Uterus (tissue), 4 donors: ENCODE results near the gene WTIP. TPM values are rescaled to one million over a fixed set of nuclear protein-coding genes. Genes with fewer than 3 reads are reported as not detected.
"Not testable (repeated sequence)": the region's sequence is repeated elsewhere in the genome, so short reads cannot be mapped to it uniquely, and the experiment has no call there.

ENCODE experiments used
- DNase-seq, 2 donors: peaks; one replicate each; pipeline ENCODE4 v3.0.0-alpha.2; 2019 to 2020
- H3K27ac ChIP-seq, 2 donors: fragments of 200-600 bp; sonication (generic); 1 replicate in 1 of 2; 2 replicates in 1 of 2; pipeline ENCODE4 v1.5.1; 2016 to 2018
- H3K27me3 ChIP-seq, 2 donors: fragments of 200-600 bp; sonication (generic); one replicate each; pipeline ENCODE4 v1.5.1; 2018 to 2019; ENCODE audit warnings: control low read depth in 1 of 2
- H3K36me3 ChIP-seq, 2 donors: fragments of 200-600 bp; sonication (generic); one replicate each; pipeline ENCODE4 v1.5.1; 2019; ENCODE audit warnings: control low read depth in 1 of 2
- H3K4me1 ChIP-seq, 2 donors: fragments of 200-600 bp; sonication (generic); one replicate each; pipeline ENCODE4 v1.5.1; 2018 to 2019; ENCODE audit warnings: control low read depth in 1 of 2
- H3K4me3 ChIP-seq, 2 donors: fragments of 200-600 bp; sonication (generic); 1 replicate in 1 of 2; 2 replicates in 1 of 2; pipeline ENCODE4 v1.5.1; 2018 to 2019; ENCODE audit warnings: mild to moderate bottlenecking in 1 of 2
- H3K9me3 ChIP-seq, 2 donors: fragments of 200-600 bp; sonication (generic); one replicate each; pipeline ENCODE4 v1.5.1; 2019; ENCODE audit warnings: control low read depth in 1 of 2
- POLR2A ChIP-seq, 2 donors: fragments of 450-650 bp; IDR thresholded peaks; one replicate each; pipeline ENCODE4 v1.6.1; 2016; ENCODE audit warnings: antibody characterized with exemption in 2 of 2, mild to moderate bottlenecking in 1 of 2, moderate library complexity in 1 of 2
- intact Hi-C: fragments of 100-400 bp; cut with DNase I; formaldehyde crosslinking; loops from one replicate; pipeline ENCODE4 v1.15.1; 2023; ENCODE audit warnings: low total_unique reads
- total RNA-seq, 4 donors: library from RNA; depleted of rRNA in 3 of 4; stranded (reverse); fragments of >200 nt in 3 of 4; gene quantifications; one replicate each; pipeline versions ENCODE4 v1.1.0 to v1.2.4, GENCODE V29; 2014 to 2023
- TF ChIP-seq, protein P1 (sequence below), 4 experiments: fragments of 200-600 bp in 2 of 4; fragments of 450-650 bp in 2 of 4; sonication (generic) in 2 of 4; IDR thresholded peaks; one replicate each; pipeline ENCODE4 v1.5.1; 2016 to 2019; ENCODE audit warnings: antibody characterized with exemption in 4 of 4, mild to moderate bottlenecking in 2 of 4, moderate library complexity in 1 of 4
- donor health status: DM: yes; HTN: yes; CAD: no.

WTIP gene
- total RNA-seq, 4 donors from 2014 or later: 5.9 to 38.0 (median 19.3) TPM

DNA sequence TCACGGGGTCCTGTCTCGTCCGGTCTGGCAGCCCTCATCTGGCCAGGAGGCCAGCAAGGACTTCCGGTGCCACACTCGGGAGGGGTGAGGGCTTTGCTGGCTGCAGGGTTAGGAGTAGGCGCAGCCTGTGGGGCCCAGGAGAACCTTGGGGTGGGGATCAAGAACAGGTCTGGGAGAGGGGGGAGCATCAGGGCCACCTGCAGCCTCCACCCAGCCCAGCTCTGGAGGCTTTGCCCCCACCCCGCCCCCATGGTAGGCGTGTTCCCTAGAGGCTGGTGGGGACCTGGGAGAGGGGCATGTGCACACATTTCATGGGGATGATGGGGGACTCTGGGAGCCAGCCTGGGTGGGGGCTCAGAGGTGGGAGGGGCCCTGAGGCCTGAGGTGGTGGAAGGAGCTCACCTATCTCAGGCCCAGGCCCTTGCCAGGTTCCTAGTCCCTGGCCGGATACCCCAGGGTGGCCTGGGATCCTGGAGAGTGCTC lies 23.3 kb downstream of the WTIP start:
- DNase-seq: no peak
- H3K27me3 ChIP-seq: no peaks in the 10 kb centered on the region
- H3K9me3 ChIP-seq: no peaks in the 10 kb centered on the region
- H3K4me1 ChIP-seq: no peaks in the 10 kb centered on the region
- no peak overlapping the region for H3K4me3 ChIP-seq
- H3K36me3 ChIP-seq: no peaks in the 10 kb centered on the region
- intact Hi-C loops: no loop called here
- no peak overlapping the region for H3K27ac ChIP-seq
- TF ChIP-seq, protein P1, sequence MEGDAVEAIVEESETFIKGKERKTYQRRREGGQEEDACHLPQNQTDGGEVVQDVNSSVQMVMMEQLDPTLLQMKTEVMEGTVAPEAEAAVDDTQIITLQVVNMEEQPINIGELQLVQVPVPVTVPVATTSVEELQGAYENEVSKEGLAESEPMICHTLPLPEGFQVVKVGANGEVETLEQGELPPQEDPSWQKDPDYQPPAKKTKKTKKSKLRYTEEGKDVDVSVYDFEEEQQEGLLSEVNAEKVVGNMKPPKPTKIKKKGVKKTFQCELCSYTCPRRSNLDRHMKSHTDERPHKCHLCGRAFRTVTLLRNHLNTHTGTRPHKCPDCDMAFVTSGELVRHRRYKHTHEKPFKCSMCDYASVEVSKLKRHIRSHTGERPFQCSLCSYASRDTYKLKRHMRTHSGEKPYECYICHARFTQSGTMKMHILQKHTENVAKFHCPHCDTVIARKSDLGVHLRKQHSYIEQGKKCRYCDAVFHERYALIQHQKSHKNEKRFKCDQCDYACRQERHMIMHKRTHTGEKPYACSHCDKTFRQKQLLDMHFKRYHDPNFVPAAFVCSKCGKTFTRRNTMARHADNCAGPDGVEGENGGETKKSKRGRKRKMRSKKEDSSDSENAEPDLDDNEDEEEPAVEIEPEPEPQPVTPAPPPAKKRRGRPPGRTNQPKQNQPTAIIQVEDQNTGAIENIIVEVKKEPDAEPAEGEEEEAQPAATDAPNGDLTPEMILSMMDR (IDR thresholded peaks at IDR 0.05): no peak
- no peak for TF ChIP-seq POLR2A (IDR thresholded peaks at IDR 0.05)

DNA sequence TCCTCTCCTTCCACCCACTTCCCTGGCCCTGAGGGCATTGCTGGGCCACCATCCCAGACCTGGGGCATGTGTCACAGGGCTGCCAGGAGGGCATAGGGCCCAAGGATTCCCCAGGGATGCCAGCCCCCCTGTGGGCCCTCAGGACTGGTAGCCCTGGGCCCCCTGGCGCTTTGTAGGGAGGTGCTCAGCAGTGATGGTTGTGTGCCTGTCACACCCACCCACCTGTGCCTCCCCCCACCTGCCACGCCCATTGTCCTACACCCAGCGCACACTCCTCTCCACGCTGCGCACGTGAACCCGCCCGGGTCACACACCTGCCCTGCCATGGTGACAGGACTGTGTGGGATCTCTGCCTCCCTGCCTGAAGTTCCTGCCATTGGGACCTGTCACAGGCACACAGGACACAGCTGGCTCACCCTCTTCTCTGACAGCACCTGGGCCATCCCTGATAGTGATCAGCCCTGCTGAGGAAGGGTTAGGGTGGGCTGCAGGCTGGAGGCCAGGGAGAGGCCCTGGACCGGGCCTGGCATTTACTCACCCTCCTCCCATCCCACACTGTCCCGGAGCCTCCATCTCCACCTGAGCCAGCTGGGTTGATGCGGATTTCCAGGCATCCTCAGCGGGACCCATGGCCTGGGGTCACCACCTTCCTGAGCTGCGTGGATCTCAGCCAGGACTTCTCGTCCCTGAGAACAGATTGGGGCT lies 23.9 kb downstream of the WTIP start:
- no peak for DNase-seq
- Histone ChIP-seq H3K4me1 (no peaks in the 10 kb centered on the region), H3K27ac (no peak overlapping the region), H3K9me3 (no peaks in the 10 kb centered on the region), H3K27me3 (no peaks in the 10 kb centered on the region), H3K4me3 (no peak overlapping the region), H3K36me3 (no peaks in the 10 kb centered on the region)
- intact Hi-C loops: no loop called here
- TF ChIP-seq POLR2A (IDR thresholded peaks at IDR 0.05): no peak
- TF ChIP-seq, protein P1 (IDR thresholded peaks at IDR 0.05): no peak

DNA sequence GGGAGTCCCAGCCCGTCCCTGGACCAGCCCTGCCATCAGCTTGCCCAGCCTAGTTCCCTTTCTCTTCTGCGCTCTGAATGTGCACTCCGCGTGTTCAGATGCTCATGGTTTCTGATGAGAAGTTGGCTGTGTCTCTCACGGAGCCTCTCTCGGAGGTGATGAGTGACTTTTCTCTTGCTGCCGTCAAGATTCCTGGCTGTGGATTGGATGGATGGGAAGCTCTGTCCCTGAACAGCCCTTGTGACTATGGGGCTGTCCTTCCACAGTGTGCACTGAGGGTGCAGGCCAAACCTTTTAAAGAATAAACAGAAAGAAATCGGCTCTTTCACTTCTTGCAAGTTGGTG lies 24.4 kb downstream of the WTIP start:
- DNase-seq: no peak
- intact Hi-C loops: no loop called here
- Histone ChIP-seq H3K27ac (no peak overlapping the region), H3K36me3 (no peaks in the 10 kb centered on the region), H3K27me3 (no peaks in the 10 kb centered on the region), H3K4me3 (no peak overlapping the region), H3K4me1 (no peaks in the 10 kb centered on the region), H3K9me3 (no peaks in the 10 kb centered on the region)
- TF ChIP-seq, protein P1 (IDR thresholded peaks at IDR 0.05): no peak
- no peak for TF ChIP-seq POLR2A (IDR thresholded peaks at IDR 0.05)

- Histone ChIP-seq H3K9me3 (no peaks in the 10 kb centered on the region), H3K27me3 (no peaks in the 10 kb centered on the region), H3K36me3 (no peaks in the 10 kb centered on the region), H3K4me1 (no peaks in the 10 kb centered on the region), H3K4me3 (no peak overlapping the region), H3K27ac (no peak overlapping the region)
- intact Hi-C loops: no loop called here
- no peak for DNase-seq
- TF ChIP-seq POLR2A (IDR thresholded peaks at IDR 0.05): no peak
- TF ChIP-seq, protein P1 (IDR thresholded peaks at IDR 0.05): no peak
Measured at GRCh38 chr19:34507414-34508067, 26.0 kb downstream of the WTIP start.

- Histone ChIP-seq H3K27ac (no peak overlapping the region), H3K9me3 (no peaks in the 10 kb centered on the region), H3K27me3 (no peaks in the 10 kb centered on the region), H3K4me3 (no peak overlapping the region), H3K4me1 (no peaks in the 10 kb centered on the region), H3K36me3 (no peaks in the 10 kb centered on the region)
- no peak for DNase-seq
- intact Hi-C loops: no loop called here
- TF ChIP-seq POLR2A (IDR thresholded peaks at IDR 0.05): no peak
- TF ChIP-seq, protein P1 (IDR thresholded peaks at IDR 0.05): no peak
Measured at GRCh38 chr19:34508540-34508939, 27.0 kb downstream of the WTIP start.

GRCh38 chr19:34510904-34511303 lies 29.3 kb downstream of the WTIP start:
- H3K27ac ChIP-seq, H3K4me3 ChIP-seq, intact Hi-C loops, H3K4me1 ChIP-seq, H3K27me3 ChIP-seq, H3K36me3 ChIP-seq, H3K9me3 ChIP-seq, DNase-seq: not testable (repeated sequence)
